Measurements from ENCODE around the gene DMWD. TPM values are rescaled to one million over a fixed set of nuclear protein-coding genes. Genes with fewer than 3 reads are reported as not detected.

The DMWD gene
- total RNA-seq, 2 donors from 2014 or later: 19.7 to 20.4 TPM

GRCh38 chr19:45780146-45780447 lies 12.5 kb downstream of the DMWD start:
- H3K36me3 ChIP-seq (replicated peaks in 1 of 2; ENCODE audit: insufficient read depth in 1 of 2, low read depth in 2 of 2): peaks cover 0 to 3% of the 10 kb centered on the region in 2 donors
- H3K9me3 ChIP-seq: no peaks in the 10 kb centered on the region
- H3K4me1 ChIP-seq: peaks cover 50% of the 10 kb centered on the region
- peak in 2 of 4 donors; percentile 51 to 61 for DNase-seq
- ATAC-seq: no peak
- intact Hi-C loops (cut with DNase I): no loop called here
- 37 to 38% methylated on average over 4 of the region's 4 CpGs for WGBS, 2 donors
- H3K4me3 ChIP-seq: no peak overlapping the region
- no peak for TF ChIP-seq POLR2A (IDR thresholded peaks at IDR 0.05)
- TF ChIP-seq, protein P1, sequence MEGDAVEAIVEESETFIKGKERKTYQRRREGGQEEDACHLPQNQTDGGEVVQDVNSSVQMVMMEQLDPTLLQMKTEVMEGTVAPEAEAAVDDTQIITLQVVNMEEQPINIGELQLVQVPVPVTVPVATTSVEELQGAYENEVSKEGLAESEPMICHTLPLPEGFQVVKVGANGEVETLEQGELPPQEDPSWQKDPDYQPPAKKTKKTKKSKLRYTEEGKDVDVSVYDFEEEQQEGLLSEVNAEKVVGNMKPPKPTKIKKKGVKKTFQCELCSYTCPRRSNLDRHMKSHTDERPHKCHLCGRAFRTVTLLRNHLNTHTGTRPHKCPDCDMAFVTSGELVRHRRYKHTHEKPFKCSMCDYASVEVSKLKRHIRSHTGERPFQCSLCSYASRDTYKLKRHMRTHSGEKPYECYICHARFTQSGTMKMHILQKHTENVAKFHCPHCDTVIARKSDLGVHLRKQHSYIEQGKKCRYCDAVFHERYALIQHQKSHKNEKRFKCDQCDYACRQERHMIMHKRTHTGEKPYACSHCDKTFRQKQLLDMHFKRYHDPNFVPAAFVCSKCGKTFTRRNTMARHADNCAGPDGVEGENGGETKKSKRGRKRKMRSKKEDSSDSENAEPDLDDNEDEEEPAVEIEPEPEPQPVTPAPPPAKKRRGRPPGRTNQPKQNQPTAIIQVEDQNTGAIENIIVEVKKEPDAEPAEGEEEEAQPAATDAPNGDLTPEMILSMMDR (IDR thresholded peaks at IDR 0.05): no peak
- H3K27ac ChIP-seq: peak overlapping the region; percentile 70 to 90 (median 86)
- H3K27me3 ChIP-seq: no peaks in the 10 kb centered on the region

GRCh38 chr19:45779231-45780145 lies 13.2 kb downstream of the DMWD start:
- peak; percentile 96 to 99 (median 96) for DNase-seq
- Histone ChIP-seq H3K36me3 (replicated peaks in 1 of 2; ENCODE audit: insufficient read depth in 1 of 2, low read depth in 2 of 2) (peaks cover 0 to 3% of the 10 kb centered on the region in 2 donors), H3K4me3 (no peak overlapping the region), H3K27ac (peak overlapping the region; percentile 70 to 90 (median 86)), H3K9me3 (no peaks in the 10 kb centered on the region), H3K4me1 (peaks cover 50% of the 10 kb centered on the region), H3K27me3 (no peaks in the 10 kb centered on the region)
- WGBS, 2 donors: 6 to 12% methylated on average over 31 to 48 of the region's 48 CpGs
- ATAC-seq: peak; percentile 88
- intact Hi-C loops (cut with DNase I): no loop called here
- TF ChIP-seq, protein P1 (IDR thresholded peaks at IDR 0.05): peak; percentile 52 to 86 (median 70)
- TF ChIP-seq POLR2A (IDR thresholded peaks at IDR 0.05): peak in 1 of 3 donors; percentile 21

DNA sequence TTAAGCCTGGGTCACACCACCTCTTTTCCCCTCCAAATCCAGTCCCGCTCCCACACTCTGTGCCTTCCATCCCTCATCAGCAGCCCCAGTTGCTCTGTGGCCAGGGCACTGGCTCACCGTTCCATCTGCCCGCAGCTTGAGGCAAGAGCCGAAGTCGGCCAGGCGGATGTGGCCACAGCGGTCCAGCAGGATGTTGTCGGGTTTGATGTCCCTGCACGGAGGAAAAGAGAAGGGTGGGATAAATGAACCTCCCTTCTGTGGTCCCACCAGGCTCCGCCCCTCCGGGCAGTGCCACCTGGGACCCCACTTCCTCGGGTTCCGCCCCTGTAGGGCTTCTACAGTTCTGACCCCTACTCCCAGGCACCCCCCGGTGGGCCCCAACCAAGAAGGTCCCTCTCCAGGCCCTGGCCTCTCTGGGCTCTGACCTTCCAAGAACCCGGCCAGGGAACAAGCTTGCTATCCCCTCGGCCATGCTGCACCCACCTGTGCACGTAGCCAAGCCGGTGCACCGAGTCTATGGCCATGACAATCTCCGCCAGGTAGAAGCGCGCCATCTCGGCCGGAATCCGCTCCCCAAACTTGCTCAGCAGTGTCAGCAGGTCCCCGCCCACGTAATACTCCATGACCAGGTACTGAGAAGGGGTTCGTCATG lies 14.5 kb downstream of the DMWD start:
- WGBS, 2 donors: 92 to 94% methylated on average over 14 to 27 of the region's 28 CpGs
- no peak for TF ChIP-seq POLR2A (IDR thresholded peaks at IDR 0.05)
- TF ChIP-seq, protein P1 (IDR thresholded peaks at IDR 0.05): no peak
- H3K27me3 ChIP-seq: no peaks in the 10 kb centered on the region
- H3K9me3 ChIP-seq: no peaks in the 10 kb centered on the region
- ATAC-seq: no peak
- no peak overlapping the region for H3K4me3 ChIP-seq
- no peak for DNase-seq
- peaks cover 60% of the 10 kb centered on the region for H3K4me1 ChIP-seq
- no peak overlapping the region for H3K27ac ChIP-seq
- H3K36me3 ChIP-seq (replicated peaks in 1 of 2; ENCODE audit: insufficient read depth in 1 of 2, low read depth in 2 of 2): peaks cover 0 to 3% of the 10 kb centered on the region in 2 donors
- intact Hi-C loops (cut with DNase I): no loop called here

- TF ChIP-seq, protein P1 (IDR thresholded peaks at IDR 0.05): no peak
- no peak for TF ChIP-seq POLR2A (IDR thresholded peaks at IDR 0.05)
- Histone ChIP-seq H3K27me3 (no peaks in the 10 kb centered on the region), H3K4me1 (peaks cover 65% of the 10 kb centered on the region), H3K36me3 (replicated peaks in 1 of 2; ENCODE audit: insufficient read depth in 1 of 2, low read depth in 2 of 2) (peaks cover 0 to 3% of the 10 kb centered on the region in 2 donors), H3K27ac (no peak overlapping the region), H3K9me3 (no peaks in the 10 kb centered on the region), H3K4me3 (no peak overlapping the region)
- 93 to 99% methylated on average over 14 to 32 of the region's 34 CpGs for WGBS, 2 donors
- intact Hi-C loops (cut with DNase I): no loop called here
- DNase-seq: no peak
- no peak for ATAC-seq
Measured at GRCh38 chr19:45777395-45777961, 15.2 kb downstream of the DMWD start.
